ENCODE measurements around the gene FUBP1.
"Not testable (repeated sequence)": the region's sequence is repeated elsewhere in the genome, so short reads cannot be mapped to it uniquely, and the experiment has no call there.

FUBP1 gene

DNA sequence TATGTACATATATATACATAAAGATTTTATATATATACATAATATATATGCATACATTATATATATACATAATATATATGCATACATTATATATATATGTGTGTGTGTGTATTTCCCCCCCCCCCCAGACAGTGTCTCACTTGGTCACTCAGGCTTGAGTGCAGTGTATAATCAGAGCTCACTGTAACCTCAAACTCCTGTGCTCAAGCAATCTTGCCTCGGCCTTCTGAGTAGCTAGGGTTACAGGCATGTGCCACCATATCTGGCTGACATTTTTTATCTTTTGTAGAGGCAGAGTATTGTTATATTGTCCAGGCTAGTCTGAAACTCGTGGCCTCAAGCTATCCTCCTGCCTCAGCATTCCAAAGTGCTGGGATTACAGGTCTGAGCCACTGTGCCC is 9.0 kb upstream of the FUBP1 start:
- no peak for DNase-seq (ENCODE audit: low read depth in 2 of 2)

GRCh38 chr1:77986810-77987209 is 7.9 kb upstream of the FUBP1 start:
- DNase-seq (ENCODE audit: low read depth in 2 of 2), result no peak

- no peak for DNase-seq (ENCODE audit: low read depth in 2 of 2)
These were observed 5.8 kb upstream of the FUBP1 start for GRCh38 chr1:77984629-77985028.

- no peak for DNase-seq (ENCODE audit: low read depth in 2 of 2)
These were observed 5.1 kb upstream of the FUBP1 start for GRCh38 chr1:77983997-77984355.

- not testable (repeated sequence) for DNase-seq (ENCODE audit: low read depth in 2 of 2)
These were observed 4.6 kb upstream of the FUBP1 start for GRCh38 chr1:77983352-77983996.

- peak; percentile 76 to 77 for DNase-seq (ENCODE audit: low read depth in 2 of 2)
These were observed 441 bp downstream of the FUBP1 start for GRCh38 chr1:77978293-77978968.

DNA sequence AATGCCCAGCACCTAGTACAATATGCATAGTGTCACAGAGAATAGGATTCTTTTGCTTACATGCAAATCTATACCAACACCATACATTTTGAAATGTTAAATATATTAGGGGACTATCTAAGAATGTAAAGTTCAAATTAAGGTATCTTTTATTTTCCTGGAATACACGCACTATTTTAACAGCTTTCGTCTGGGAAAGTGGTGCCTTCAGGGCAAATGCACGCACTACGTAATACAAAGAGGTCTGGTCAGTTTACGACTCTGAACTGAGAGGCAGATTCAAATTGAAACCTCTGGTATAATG is 931 bp downstream of the FUBP1 start:
- no peak for DNase-seq (ENCODE audit: low read depth in 2 of 2)

GRCh38 chr1:77976433-77977076 is 2.3 kb downstream of the FUBP1 start:
- no peak for DNase-seq (ENCODE audit: low read depth in 2 of 2)

DNA sequence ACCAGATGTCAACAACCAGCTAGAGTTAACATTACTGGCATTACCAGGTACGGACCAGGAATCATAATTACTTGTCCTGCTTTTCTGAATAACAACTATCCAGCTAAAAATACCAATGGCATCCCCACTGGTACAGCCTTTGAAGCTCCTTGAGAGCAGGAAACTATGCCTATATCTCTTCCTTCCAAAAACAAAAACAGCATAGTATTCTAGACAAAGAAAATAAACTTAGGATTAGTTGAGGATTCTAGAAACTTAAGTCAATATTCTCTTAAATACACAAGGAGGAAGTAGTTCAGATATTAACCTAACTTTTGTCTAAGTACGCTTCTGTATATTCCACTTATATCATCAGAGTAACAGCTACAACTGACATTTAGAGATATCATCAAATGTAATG is 3.0 kb downstream of the FUBP1 start:
- DNase-seq (ENCODE audit: low read depth in 2 of 2), result no peak

DNA sequence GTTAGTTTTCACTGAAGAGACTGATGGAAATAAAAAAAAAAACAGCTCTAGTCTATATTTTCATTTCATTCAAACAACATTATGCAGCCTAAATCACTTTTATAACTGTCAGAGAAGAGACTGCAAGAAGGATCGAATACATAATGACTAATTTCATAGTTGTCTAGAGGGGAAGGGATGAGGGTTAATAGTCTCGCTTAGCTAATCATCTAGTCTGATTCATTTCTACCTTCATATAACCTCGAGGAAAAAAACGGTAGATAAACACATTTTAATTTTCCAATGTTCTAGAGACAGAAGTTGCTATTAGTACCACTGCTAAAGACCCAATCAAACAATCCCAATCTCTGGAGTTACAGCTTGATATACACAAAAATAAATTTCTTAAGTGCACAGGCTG is 3.5 kb downstream of the FUBP1 start:
- no peak for DNase-seq (ENCODE audit: low read depth in 2 of 2)

DNA sequence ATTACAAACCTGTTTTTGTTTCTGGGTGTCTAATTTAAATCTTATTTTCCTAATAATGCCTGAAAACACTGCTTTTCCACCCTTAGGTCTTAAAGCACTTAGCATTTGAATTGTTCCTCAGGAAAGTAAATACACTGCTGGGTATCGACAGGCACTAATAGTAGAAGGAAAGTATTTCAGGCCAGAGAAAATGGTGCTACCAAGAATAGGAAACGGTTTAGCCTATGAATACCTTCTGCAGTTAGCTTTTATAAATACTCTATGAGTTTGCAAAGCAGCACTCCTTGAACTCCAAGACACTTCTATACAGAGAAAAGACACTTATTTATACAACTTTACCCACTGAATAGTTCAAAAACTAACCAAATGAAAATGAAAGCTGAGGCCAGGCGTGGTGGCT is 6.8 kb downstream of the FUBP1 start:
- no peak for DNase-seq (ENCODE audit: low read depth in 2 of 2)

DNA sequence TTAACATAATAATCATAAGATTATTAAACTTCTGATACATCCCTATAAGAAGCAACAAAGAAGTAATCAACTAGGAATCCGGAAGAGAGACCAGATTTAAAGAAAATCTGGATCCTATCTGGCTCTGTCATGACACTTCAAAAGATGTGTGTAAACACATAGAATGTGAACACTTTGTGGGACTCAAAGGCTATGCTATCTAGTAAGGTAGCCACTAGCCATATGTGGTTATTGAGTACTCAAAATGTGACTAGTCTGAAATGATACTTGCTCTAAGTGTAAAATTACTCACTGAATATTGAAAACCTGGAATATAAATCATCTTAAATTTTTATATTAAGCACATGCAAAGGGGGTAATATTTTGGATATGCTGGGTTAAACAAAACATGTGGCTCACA is 8.7 kb downstream of the FUBP1 start:
- DNase-seq (ENCODE audit: low read depth in 2 of 2), result no peak

GRCh38 chr1:77966291-77966690 is 12.6 kb downstream of the FUBP1 start:
- no peak for DNase-seq (ENCODE audit: low read depth in 2 of 2)

DNA sequence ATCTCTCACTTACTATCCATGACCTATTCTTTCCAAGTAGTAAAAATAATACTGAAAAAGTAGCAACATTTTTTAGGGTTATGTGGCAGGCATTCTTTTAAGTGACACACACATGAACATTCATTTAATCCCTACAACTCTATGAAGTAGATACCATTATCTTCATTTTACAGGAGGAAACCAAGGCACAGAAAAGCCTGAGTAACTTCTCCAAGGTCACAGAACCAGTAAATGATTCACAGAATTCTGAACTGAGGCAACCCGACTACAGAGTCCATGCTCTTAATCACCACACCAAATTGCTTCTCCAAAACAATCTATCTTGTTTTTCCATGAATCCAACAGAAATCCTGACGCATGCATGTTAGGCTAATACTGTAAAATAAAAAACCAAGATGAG is 17.5 kb downstream of the FUBP1 start:
- DNase-seq (ENCODE audit: low read depth in 2 of 2), result no peak

DNA sequence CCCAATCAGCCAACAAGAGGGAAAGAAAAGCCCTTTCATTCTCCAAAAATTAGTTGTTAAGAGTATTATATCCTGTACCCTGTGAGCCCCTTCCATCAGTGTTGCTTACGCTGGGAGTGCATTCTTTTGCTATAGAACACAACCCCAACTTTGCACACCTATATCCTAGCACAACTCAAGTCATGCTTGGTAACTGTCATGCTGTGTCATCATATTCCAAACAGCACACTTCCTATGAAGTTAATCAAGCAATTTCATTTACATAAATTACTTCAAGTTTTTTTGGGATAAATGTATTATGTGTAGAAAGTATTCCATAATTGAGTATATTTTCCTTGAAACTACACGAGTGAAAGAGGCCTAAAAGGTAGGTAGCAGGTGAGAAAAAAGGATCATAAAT is 20.0 kb downstream of the FUBP1 start:
- no peak for DNase-seq (ENCODE audit: low read depth in 2 of 2)

DNA sequence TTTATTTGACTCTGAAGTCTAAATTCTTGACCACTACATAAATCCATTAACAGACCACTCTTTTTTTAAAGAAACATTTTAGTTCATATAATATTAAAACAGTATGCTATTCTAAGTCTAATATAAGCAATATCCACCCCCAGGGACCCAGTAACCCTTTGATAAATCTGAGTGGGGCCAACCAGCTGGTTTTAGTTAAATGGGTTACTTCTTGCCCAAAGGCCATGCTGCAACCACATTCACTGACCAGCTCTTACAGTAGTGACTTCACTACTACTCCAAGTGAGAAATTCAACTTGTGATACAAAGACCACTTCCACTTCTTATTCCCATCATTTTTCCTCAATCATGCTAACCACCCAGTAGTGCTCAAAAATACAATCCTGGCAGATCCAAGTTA is 20.5 kb downstream of the FUBP1 start:
- no peak for DNase-seq (ENCODE audit: low read depth in 2 of 2)

- DNase-seq (ENCODE audit: low read depth in 2 of 2), result no peak
These were observed 22.4 kb downstream of the FUBP1 start for GRCh38 chr1:77956464-77956863.

- DNase-seq (ENCODE audit: low read depth in 2 of 2), result no peak
These were observed 23.2 kb downstream of the FUBP1 start for GRCh38 chr1:77955709-77956108.

DNA sequence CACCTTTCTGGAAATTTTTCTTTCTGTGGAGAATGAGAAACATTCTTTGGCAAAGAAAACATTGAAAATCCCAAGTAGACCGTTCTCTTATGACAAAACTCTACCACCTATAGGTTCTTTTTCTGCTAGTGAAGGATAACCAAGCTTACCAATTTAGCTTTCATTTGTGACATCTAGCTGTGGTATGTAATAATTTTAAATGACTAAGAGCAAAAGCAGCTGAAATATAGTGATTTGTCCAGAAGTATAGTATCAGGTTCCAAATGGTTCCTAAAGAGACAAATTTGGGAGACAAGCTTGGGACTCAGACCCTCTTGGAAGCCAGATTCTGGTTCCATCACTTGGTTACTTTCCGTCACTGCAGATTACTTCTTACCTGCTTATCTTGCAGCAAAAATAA is 24.4 kb downstream of the FUBP1 start:
- DNase-seq (ENCODE audit: low read depth in 2 of 2), result no peak

- DNase-seq (ENCODE audit: low read depth in 2 of 2), result no peak
These were observed 25.0 kb downstream of the FUBP1 start for GRCh38 chr1:77953907-77954306.

GRCh38 chr1:77951328-77951727 is 27.5 kb downstream of the FUBP1 start:
- DNase-seq (ENCODE audit: low read depth in 2 of 2), result no peak

DNA sequence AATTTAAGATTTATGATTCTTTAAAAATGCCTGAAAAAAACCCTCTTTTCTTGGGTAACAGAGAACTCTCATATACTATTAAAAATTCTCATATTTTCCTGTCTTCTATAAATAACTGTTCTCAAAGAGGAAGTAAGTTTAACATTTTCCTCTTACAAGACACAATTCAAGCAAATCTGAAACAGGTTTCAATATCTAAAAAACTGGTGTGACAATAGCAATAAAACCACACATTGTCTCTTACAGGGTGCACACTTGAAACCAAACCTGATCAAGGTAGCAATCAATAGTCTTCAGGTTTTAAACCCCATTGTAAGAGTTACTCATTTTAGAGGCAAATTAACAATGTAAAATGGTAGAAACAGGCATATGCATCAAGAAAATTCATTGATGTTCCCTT is 28.0 kb downstream of the FUBP1 start:
- DNase-seq (ENCODE audit: low read depth in 2 of 2), result no peak

DNA sequence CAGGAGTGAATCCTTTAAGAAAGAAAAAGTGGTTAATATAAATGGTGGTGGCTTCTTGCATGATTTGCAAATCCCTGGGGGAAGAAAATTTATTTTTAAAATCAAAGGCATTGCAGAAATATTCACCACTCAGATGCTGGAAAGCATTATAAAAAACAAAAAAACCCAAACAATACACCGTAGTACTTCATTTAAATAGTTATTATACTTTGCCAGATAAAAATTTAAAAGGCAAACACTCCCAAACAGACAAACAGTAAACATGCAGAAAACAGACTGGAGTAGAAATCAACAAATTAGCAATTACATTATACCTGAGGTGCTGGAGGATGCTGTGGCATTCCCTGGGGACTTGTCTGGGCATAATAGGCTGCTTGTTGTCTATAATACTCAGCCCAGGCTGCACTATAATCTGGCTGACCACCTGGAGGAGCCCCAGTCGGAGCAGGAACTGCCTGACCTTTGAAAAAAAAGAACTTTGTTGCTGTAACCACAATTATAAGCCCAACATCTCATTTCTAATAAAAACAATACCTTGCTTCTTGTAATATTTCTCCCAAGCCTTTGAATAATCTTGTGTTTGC is 29.9 kb downstream of the FUBP1 start:
- no peak for DNase-seq (ENCODE audit: low read depth in 2 of 2)

Data from stimulated activated CD4-positive, alpha-beta T cell treated with anti-CD3 and anti-CD28 coated beads, Interleukin-15, amount 100 ng/mL, for 48 hours (primary cell).